ENCODE measurements around the gene CBLB. TPM values are rescaled to one million over a fixed set of nuclear protein-coding genes. Genes with fewer than 3 reads are reported as not detected.

CBLB gene
- total RNA-seq, 4 donors from 2014 or later: 14.8 to 46.4 (median 21.6) TPM

GRCh38 chr3:105912891-105913290, 44.1 kb upstream of the CBLB start:
- Histone ChIP-seq H3K4me1 (peaks cover 0 to under 1% of the 10 kb centered on the region in 2 donors), H3K9me3 (no peaks in the 10 kb centered on the region), H3K36me3 (no peaks in the 10 kb centered on the region), H3K4me3 (no peak overlapping the region), H3K27me3 (no peaks in the 10 kb centered on the region), H3K27ac (no peak overlapping the region)
- ATAC-seq (no peak), DNase-seq (no peak)
- TF ChIP-seq CTCF (IDR thresholded peaks at IDR 0.05 in 4 of 5, conservative IDR thresholded peaks at IDR 0.05 in 1 of 5) (no peak), POLR2A (IDR thresholded peaks at IDR 0.05) (no peak)
- in situ Hi-C loops (cut with MboI; ENCODE audit: low sequenced_read_pairs in 4 of 4): loop anchor here in 1 of 4 donors (25.0 kb wide), 1 partner anchor 699 kb away; no protein-coding TSS in a partner anchor
- intact Hi-C loops (cut with DNase I; ENCODE audit: low total_unique reads): no loop called here

- no peaks in the 10 kb centered on the region for H3K36me3 ChIP-seq
- in situ Hi-C loops (cut with MboI; ENCODE audit: low sequenced_read_pairs in 4 of 4) (loop anchor here in 1 of 4 donors (25.0 kb wide), 1 partner anchor 701 kb away; no protein-coding TSS in a partner anchor), intact Hi-C loops (cut with DNase I; ENCODE audit: low total_unique reads) (no loop called here)
- H3K27me3 ChIP-seq: no peaks in the 10 kb centered on the region
- no peaks in the 10 kb centered on the region for H3K9me3 ChIP-seq
- DNase-seq (no peak), ATAC-seq (no peak)
- no peak overlapping the region for H3K4me3 ChIP-seq
- TF ChIP-seq POLR2A (IDR thresholded peaks at IDR 0.05): no peak
- H3K4me1 ChIP-seq: peaks cover 12 to 13% of the 10 kb centered on the region in 2 donors
- H3K27ac ChIP-seq: no peak overlapping the region
These were observed 42.7 kb upstream of the CBLB start for GRCh38 chr3:105911496-105911895.

GRCh38 chr3:105907777-105908176, 39.0 kb upstream of the CBLB start:
- ATAC-seq: no peak
- Histone ChIP-seq H3K27ac (peak overlapping the region; percentile 51 to 65 (median 57)), H3K9me3 (no peaks in the 10 kb centered on the region), H3K4me1 (peaks cover 24 to 29% of the 10 kb centered on the region in 2 donors), H3K27me3 (no peaks in the 10 kb centered on the region), H3K4me3 (no peak overlapping the region), H3K36me3 (no peaks in the 10 kb centered on the region)
- intact Hi-C loops (cut with DNase I; ENCODE audit: low total_unique reads): no loop called here
- DNase-seq: no peak
- no peak for TF ChIP-seq POLR2A (IDR thresholded peaks at IDR 0.05)
- no peak for TF ChIP-seq CTCF (IDR thresholded peaks at IDR 0.05 in 4 of 5, conservative IDR thresholded peaks at IDR 0.05 in 1 of 5)
- in situ Hi-C loops (cut with MboI; ENCODE audit: low sequenced_read_pairs in 4 of 4): loop anchor here in 1 of 4 donors (25.0 kb wide), 1 partner anchor 705 kb away; no protein-coding TSS in a partner anchor

GRCh38 chr3:105906836-105907235, 38.0 kb upstream of the CBLB start:
- H3K27ac ChIP-seq: peak overlapping the region; percentile 52 to 65 (median 57)
- H3K9me3 ChIP-seq: no peaks in the 10 kb centered on the region
- TF ChIP-seq CTCF (IDR thresholded peaks at IDR 0.05 in 4 of 5, conservative IDR thresholded peaks at IDR 0.05 in 1 of 5) (no peak), POLR2A (IDR thresholded peaks at IDR 0.05) (no peak)
- no peak overlapping the region for H3K4me3 ChIP-seq
- in situ Hi-C loops (cut with MboI; ENCODE audit: low sequenced_read_pairs in 4 of 4) (loop anchor here in 1 of 4 donors (25.0 kb wide), 1 partner anchor 705 kb away; no protein-coding TSS in a partner anchor), intact Hi-C loops (cut with DNase I; ENCODE audit: low total_unique reads) (loop anchor here (1.0 kb wide), 1 partner anchor 38 kb away; the partner anchor contains the start of gene CBLB)
- H3K4me1 ChIP-seq: peaks cover 24 to 29% of the 10 kb centered on the region in 2 donors
- peak; percentile 45 to 67 for DNase-seq
- peak; percentile 93 for ATAC-seq
- H3K27me3 ChIP-seq: no peaks in the 10 kb centered on the region
- H3K36me3 ChIP-seq: no peaks in the 10 kb centered on the region

GRCh38 chr3:105906345-105906744, 37.5 kb upstream of the CBLB start:
- no peak for DNase-seq
- in situ Hi-C loops (cut with MboI; ENCODE audit: low sequenced_read_pairs in 4 of 4): loop anchor here in 1 of 4 donors (25.0 kb wide), 1 partner anchor 706 kb away; no protein-coding TSS in a partner anchor
- H3K27me3 ChIP-seq: no peaks in the 10 kb centered on the region
- peaks cover 24 to 29% of the 10 kb centered on the region in 2 donors for H3K4me1 ChIP-seq
- H3K4me3 ChIP-seq: no peak overlapping the region
- intact Hi-C loops (cut with DNase I; ENCODE audit: low total_unique reads): loop anchor here (1.0 kb wide), 1 partner anchor 37 kb away; the partner anchor contains the start of gene CBLB
- no peak for TF ChIP-seq CTCF (IDR thresholded peaks at IDR 0.05 in 4 of 5, conservative IDR thresholded peaks at IDR 0.05 in 1 of 5)
- TF ChIP-seq POLR2A (IDR thresholded peaks at IDR 0.05): no peak
- no peaks in the 10 kb centered on the region for H3K9me3 ChIP-seq
- H3K27ac ChIP-seq: peak overlapping the region; percentile 52 to 60 (median 53)
- no peaks in the 10 kb centered on the region for H3K36me3 ChIP-seq
- peak in 1 of 2 donors; percentile 16 for ATAC-seq

Data from gastrocnemius medialis (tissue), 4 donors.